ENCODE data around the gene PSMD11.
"Not testable (repeated sequence)": the region's sequence is repeated elsewhere in the genome, so short reads cannot be mapped to it uniquely, and the experiment has no call there.

Gene PSMD11

GRCh38 chr17:32444301-32445073 lies at the start of gene PSMD11:
Gene PSMD11 (plus strand): TSS chr17:32444510. CDS start chr17:32444524, 14 bp downstream.
- DNase-seq = peak; percentile 95

GRCh38 chr17:32396343-32396742 lies 48.0 kb upstream of the PSMD11 start:
- no peak for DNase-seq

GRCh38 chr17:32398946-32399345 lies 45.4 kb upstream of the PSMD11 start:
- DNase-seq = no peak

- DNase-seq = not testable (repeated sequence)
These were observed 34.2 kb upstream of the PSMD11 start for GRCh38 chr17:32410085-32410484.

- no peak for DNase-seq
These were observed 17.4 kb upstream of the PSMD11 start for GRCh38 chr17:32426894-32427293.

- DNase-seq = no peak
These were observed 14.7 kb upstream of the PSMD11 start for GRCh38 chr17:32429598-32429997.

GRCh38 chr17:32440722-32441121 lies 3.6 kb upstream of the PSMD11 start:
- no peak for DNase-seq

GRCh38 chr17:32441886-32442285 lies 2.4 kb upstream of the PSMD11 start:
- DNase-seq = no peak

GRCh38 chr17:32443827-32444300 lies 446 bp upstream of the PSMD11 start:
- no peak for DNase-seq

GRCh38 chr17:32445074-32445415 lies 735 bp downstream of the PSMD11 start:
- no peak for DNase-seq

- DNase-seq = no peak
These were observed 1.2 kb downstream of the PSMD11 start for GRCh38 chr17:32445497-32445896.

- no peak for DNase-seq
These were observed 1.7 kb downstream of the PSMD11 start for GRCh38 chr17:32445971-32446370.

- no peak for DNase-seq
These were observed 2.6 kb downstream of the PSMD11 start for GRCh38 chr17:32446949-32447348.

- no peak for DNase-seq
These were observed 5.7 kb downstream of the PSMD11 start for GRCh38 chr17:32449963-32450362.

- DNase-seq = not testable (repeated sequence)
These were observed 6.1 kb downstream of the PSMD11 start for GRCh38 chr17:32450379-32450778.

GRCh38 chr17:32451879-32452278 lies 7.6 kb downstream of the PSMD11 start:
- DNase-seq = no peak

- no peak for DNase-seq
These were observed 8.0 kb downstream of the PSMD11 start for GRCh38 chr17:32452281-32452680.

- DNase-seq = no peak
These were observed 9.1 kb downstream of the PSMD11 start for GRCh38 chr17:32453370-32453769.

GRCh38 chr17:32458371-32458770 lies 14.1 kb downstream of the PSMD11 start:
- DNase-seq = no peak

- DNase-seq = no peak
These were observed 15.7 kb downstream of the PSMD11 start for GRCh38 chr17:32460054-32460453.

GRCh38 chr17:32461498-32461852 lies 17.2 kb downstream of the PSMD11 start:
- DNase-seq = no peak

GRCh38 chr17:32461853-32462617 lies 17.7 kb downstream of the PSMD11 start:
- DNase-seq = no peak

- no peak for DNase-seq
These were observed 19.0 kb downstream of the PSMD11 start for GRCh38 chr17:32463304-32463703.

GRCh38 chr17:32464374-32464773 lies 20.1 kb downstream of the PSMD11 start:
- DNase-seq = no peak
